K562 (cell line): ENCODE results near the gene RASSF3. TPM values are rescaled to one million over a fixed set of nuclear protein-coding genes. Genes with fewer than 3 reads are reported as not detected.

Experiments
- CCNT2 ChIP-seq: IDR thresholded peaks from 2 replicates; pipeline ENCODE4 v1.6.1; 2011; ENCODE audit warnings: borderline replicate concordance, low read depth, mild to moderate bottlenecking, moderate library complexity, mixed read lengths, low read length; ENCODE audit not compliant: insufficient read length; ENCODE audit errors: extremely low read depth
- DIDO1 ChIP-seq: fragments of 450-650 bp; IDR thresholded peaks from 2 replicates; pipeline ENCODE4 v1.6.1; 2016; ENCODE audit warnings: low read depth, missing biosample characterization, missing genetic modification characterization
- JUNB ChIP-seq: fragments of 450-650 bp; formaldehyde crosslinking; conservative IDR thresholded peaks from 2 replicates; pipeline ENCODE4 v1.4.0; 2020; ENCODE audit warnings: mild to moderate bottlenecking
- JUND ChIP-seq, 2 experiments: IDR thresholded peaks; 2 replicates in 1 of 2; 3 replicates in 1 of 2; pipeline ENCODE4 v1.6.1; 2011; ENCODE audit warnings: borderline replicate concordance in 2 of 2, low read depth in 2 of 2, low read length in 2 of 2, improper control_type of control experiment in 1 of 2, missing biosample characterization in 1 of 2, missing genetic modification characterization in 1 of 2, missing genetic modification reagents in 1 of 2
- NKRF ChIP-seq: fragments of 450-650 bp; IDR thresholded peaks from 2 replicates; pipeline ENCODE4 v1.6.1; 2016; ENCODE audit warnings: borderline replicate concordance
- POLR2G ChIP-seq: fragments of 200-400 bp; formaldehyde crosslinking; IDR thresholded peaks from 2 replicates; pipeline ENCODE4 v1.6.1; 2017; ENCODE audit warnings: low read depth, mild to moderate bottlenecking, antibody characterized with exemption, low read length, moderate library complexity
- POLR2H ChIP-seq: IDR thresholded peaks from 2 replicates; pipeline ENCODE4 v1.6.1; 2016; ENCODE audit warnings: missing genetic modification characterization, low read depth, mild to moderate bottlenecking, control low read depth, missing compliant biosample characterization, moderate library complexity
- RAD51 ChIP-seq: fragments of 450-650 bp; IDR thresholded peaks from 2 replicates; pipeline ENCODE4 v1.7.1; 2016; ENCODE audit warnings: low read depth, mild to moderate bottlenecking, borderline replicate concordance
- SIN3B ChIP-seq: fragments of 450-650 bp; IDR thresholded peaks from 2 replicates; pipeline ENCODE4 v1.6.1; 2017; ENCODE audit warnings: low read depth, mild to moderate bottlenecking, moderate library complexity
- ZNF384 ChIP-seq: IDR thresholded peaks from 2 replicates; pipeline ENCODE4 v1.6.1; 2012; ENCODE audit warnings: low read depth, low read length, improper control_type of control experiment
- ZSCAN32 ChIP-seq: fragments of 450-650 bp; formaldehyde crosslinking; IDR thresholded peaks from 2 replicates; pipeline ENCODE4 v1.4.0; 2020; ENCODE audit warnings: mild to moderate bottlenecking, moderate library complexity
- polyA plus RNA-seq, 8 experiments: library from polyadenylated mRNA; depleted of rRNA in 4 of 8; stranded (reverse) in 5 of 8; unstranded in 3 of 8; fragments of >200 nt; fragmentation: Nextera tagmentation in 2 of 8; fragmentation: Illumina TruSeq in 1 of 8; extraction: Ambion mirVana in 2 of 8; extraction: Trizol in 1 of 8; gene quantifications; 2 replicates each; pipeline versions ENCODE4 v1.2.1 to v1.2.3, GENCODE V29; 2011 to 2014; ENCODE audit warnings: inconsistent platforms in 1 of 8, missing spikeins in 1 of 8
- total RNA-seq, 7 experiments: library from RNA; depleted of rRNA in 6 of 7; stranded (reverse); fragments of >200 nt in 6 of 7; fragmentation: Illumina TruSeq in 2 of 7; extraction: Trizol in 2 of 7; gene quantifications; 2 replicates each; pipeline versions ENCODE4 v1.2.1 to v1.2.3, GENCODE V29; 2011 to 2021; ENCODE audit warnings: low replicate concordance in 1 of 7

RASSF3 gene
- total and polyA plus RNA-seq, 9 of the 15 experiments (the other 6 are each of a cell fraction or from before 2014, with no cell fraction given): 3.7 to 39.2 (median 20.2) TPM

GRCh38 chr12:64608901-64609535 is 1.3 kb upstream of the RASSF3 start (continued):
- TF ChIP-seq SIN3B (0 out of 2 replicates have a peak, but pooled peaks have one; percentile 2), JUNB (CRISPR knock-in tag) (no peak), POLR2G (0 out of 2 replicates have a peak, but pooled peaks have one; percentile 4), RAD51 (peak; percentile 79), CCNT2 (no peak), ZSCAN32 (no peak), JUND (IDR thresholded peaks at IDR 0.05; ENCODE audit: borderline replicate concordance, low read depth, low read length) (peak; percentile 88), JUND (tag; IDR thresholded peaks at IDR 0.05; ENCODE audit: borderline replicate concordance, low read depth, low read length) (peak; percentile 87; the same call in 2 of the 3 replicates), DIDO1 (no peak), ZNF384 (no peak), POLR2H (tag) (peak; percentile 37; the same call in 1 of the 2 replicates), NKRF (peak; percentile 49; the same call in 1 of the 2 replicates)
